CD4-positive, alpha-beta T cell treated with Interleukin-17A for 1 hour (primary cell): ENCODE data around the gene PPP1R13B.

Experiments
- DNase-seq: peaks from one replicate; pipeline ENCODE4 v3.0.0-alpha.2; 2020

Gene PPP1R13B

GRCh38 chr14:103739793-103740501, 107.4 kb downstream of the PPP1R13B start:
- no peak for DNase-seq

- no peak for DNase-seq
Observed at GRCh38 chr14:103739466-103739792, 107.9 kb downstream of the PPP1R13B start.

DNA sequence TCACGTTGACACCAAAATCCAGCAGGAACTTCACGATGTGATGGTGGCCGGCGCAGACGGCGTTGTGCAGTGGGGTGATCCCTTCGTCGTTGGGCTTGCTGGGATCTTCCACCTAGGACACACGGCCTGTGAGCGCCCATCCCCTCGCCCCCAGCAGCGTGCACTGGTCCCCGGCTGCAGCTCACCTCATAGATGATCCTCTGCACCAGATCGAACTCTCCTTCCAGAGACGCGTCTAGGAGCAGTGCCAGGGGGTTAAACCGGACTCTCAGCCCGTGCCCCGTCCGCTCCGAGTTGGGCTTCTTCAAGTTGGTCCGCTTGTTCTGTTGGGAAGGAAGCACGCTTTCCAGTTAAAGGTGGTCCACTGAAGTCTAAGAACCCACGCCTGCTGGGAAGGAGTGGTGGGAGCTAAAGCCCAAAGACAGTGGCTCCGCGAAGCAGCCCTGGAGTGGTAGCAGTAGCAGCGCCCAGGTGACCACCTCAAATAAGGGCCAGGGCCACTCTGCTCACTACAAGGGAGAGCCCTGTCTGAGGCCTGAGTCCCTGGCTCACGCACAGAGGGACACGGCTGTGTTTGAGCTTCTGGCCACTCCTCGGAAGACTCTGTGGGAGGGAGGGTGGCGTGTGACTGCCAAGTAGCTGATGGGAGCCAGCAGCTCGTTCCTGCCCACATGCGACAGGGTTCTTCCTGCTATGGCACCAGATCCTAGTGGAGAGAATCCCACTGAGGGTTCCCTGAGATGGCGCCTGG, 108.5 kb downstream of the PPP1R13B start:
- no peak for DNase-seq

GRCh38 chr14:103738166-103738565, 109.2 kb downstream of the PPP1R13B start:
- DNase-seq, result no peak

DNA sequence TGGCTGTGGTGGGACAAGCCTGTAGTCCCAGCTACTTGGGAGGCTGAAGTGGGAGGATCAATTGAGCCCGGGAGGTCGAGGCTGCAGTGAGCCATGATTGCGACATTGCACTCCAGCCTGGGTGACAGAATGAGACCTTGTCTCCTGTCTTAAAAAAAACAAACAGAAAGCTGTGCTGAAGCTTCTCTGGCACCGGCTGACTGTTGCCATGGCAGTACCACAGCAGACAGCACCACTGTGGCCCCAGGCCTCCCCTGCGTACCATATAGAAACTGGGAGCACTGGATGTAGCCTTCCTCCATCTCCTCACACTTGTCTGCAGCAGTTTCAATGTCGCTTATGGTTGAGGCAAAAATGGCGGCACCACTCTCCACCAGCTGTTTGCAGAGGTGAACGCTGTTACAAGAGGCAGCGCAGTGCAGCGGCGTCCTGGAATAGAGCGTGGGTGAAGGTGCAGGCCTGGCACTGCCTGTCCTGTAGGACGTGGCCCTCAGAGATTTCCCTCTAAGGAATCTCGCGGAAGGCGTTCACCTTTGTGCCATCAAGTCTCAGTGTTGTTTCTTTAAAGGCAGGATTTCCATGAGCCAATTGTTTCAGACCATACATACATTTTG, 109.8 kb downstream of the PPP1R13B start:
- DNase-seq, result no peak

- DNase-seq, result no peak
Observed at GRCh38 chr14:103736546-103737431, 110.6 kb downstream of the PPP1R13B start.

DNA sequence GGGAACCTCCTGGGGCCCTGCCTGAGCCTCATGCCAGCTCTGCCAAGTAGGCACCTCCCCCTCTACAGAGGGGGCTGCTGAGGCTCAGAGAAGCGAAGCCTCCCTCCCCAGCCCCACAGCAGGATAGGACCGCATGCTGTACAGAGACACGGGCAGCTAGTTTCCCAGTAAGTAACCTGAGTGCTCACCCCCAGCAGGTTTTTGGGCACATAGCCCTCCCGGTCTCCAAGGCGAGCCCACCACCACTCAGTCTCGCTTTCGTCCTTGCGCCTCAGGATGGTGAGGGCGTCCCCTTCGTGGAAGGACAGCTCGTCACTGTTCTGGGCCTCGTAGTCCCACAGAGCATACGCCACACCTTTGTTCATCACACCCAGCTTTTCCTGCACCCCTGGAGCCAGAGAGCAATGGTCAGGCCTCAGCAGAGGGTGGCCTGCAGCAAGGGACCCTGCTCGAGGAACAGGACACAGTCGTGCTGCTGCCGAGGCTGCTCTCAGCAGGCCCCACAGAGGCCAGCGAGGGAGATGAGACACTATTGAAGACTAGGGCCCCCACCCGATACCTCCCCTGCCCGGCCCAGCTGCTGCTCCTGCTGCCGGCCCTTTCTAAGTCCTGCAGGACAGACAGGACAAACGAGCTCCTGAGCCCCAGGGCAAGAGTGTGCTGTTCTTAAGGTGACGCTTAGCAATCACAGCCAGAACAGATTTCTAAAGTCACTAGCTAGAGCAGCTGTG, 111.4 kb downstream of the PPP1R13B start:
- DNase-seq, result no peak

DNA sequence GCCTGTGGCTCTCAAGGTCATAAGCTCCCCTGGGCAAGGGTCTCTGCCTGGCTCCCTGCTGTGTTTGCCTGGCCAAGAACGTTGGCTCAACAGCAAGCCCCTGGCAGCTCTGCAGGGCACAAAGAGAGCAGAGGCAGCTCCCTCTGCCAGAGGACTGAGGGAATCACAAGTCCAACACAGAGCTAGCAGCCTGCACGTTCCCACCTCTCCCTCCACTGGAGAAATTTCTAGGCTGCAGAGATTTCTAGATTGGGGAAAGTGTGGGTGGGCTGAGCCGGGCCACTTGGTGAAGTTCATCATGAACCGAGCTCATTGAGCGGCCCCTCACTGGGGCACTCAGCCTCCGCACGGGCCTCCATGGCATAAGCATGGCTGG, 111.9 kb downstream of the PPP1R13B start:
- DNase-seq, result no peak

- no peak for DNase-seq
Observed at GRCh38 chr14:103735022-103735421, 112.4 kb downstream of the PPP1R13B start.

GRCh38 chr14:103734081-103734888, 113.1 kb downstream of the PPP1R13B start:
- no peak for DNase-seq

- DNase-seq, result no peak
Observed at GRCh38 chr14:103733651-103734050, 113.7 kb downstream of the PPP1R13B start.

DNA sequence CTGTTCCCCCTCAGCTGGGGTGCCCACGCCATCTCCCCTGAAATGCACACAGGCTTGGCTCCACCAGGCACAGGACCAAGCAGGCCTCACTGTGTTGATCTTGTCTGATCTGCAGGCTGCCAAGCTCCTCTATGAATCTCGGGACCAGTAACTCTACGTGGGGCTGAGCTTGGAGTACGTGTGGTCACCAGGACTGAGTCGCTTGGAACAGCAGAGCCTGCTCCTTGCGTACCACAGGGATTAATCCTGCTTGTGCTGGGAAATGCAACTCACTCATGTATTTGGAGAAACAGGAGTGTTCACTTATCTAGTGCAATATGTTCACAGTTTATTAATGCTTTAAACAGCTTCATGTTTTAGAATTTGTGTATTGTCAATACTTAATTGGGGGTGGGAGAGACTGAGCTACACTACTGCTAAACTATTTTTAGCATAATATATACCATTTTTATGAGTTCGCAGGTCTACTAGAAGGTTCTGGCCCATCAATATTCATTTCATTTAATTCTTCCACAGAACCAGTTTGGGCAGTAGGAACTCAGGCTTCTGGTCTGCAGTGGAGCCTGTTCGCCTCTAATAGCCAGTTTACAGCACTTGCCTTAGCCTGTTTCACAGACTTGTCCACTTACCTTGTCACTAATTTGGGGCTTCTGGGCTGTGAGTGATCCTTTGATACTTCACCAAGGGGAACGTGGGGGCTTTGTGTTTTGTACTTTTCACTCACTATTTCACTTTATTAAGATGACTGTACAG, 114.3 kb downstream of the PPP1R13B start:
- DNase-seq, result no peak

GRCh38 chr14:103731916-103732867, 115.2 kb downstream of the PPP1R13B start:
- DNase-seq, result no peak

- DNase-seq, result no peak
Observed at GRCh38 chr14:103731481-103731880, 115.9 kb downstream of the PPP1R13B start.

- no peak for DNase-seq
Observed at GRCh38 chr14:103730490-103731035, 116.8 kb downstream of the PPP1R13B start.

- DNase-seq, result no peak
Observed at GRCh38 chr14:103729496-103730448, 117.6 kb downstream of the PPP1R13B start.

DNA sequence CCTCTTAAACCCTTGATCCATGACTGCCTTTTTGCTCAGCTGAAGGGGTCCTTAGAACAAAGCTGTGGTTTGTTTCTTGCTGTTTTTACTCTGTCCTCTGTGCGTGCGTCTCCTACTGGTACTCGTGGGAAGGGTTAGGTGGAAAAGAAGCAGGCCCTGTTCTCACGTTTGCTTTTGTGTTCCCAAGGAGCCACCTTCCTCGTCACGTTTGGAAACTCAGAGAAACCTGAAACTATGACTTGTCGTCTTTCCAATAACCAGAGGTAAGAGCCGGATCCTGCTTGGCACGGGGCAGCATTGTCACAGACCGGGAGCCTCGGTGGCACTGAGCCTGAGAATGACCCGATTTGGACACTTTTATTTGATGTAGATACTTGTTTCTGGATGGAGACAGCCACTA, 118.7 kb downstream of the PPP1R13B start:
- DNase-seq, result no peak

DNA sequence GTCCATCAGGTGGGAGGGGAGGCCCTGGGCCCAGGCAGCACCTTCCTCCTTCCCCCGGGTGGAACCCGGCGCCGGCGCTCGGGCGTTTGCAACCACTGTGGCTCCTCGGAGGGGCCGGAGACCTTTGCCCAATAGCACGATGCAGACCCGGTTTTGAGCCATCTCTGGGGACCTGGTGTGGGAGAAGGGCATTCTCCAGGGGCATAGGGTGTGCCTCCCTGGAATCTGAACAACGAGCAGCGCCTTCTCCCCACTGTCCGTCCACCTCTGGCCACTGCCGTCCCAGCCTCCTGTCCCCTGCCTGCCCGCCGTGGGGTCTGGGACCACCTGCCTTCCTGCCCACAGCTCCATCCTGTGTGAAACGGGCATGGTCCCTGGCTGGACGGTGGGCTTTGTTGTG, 119.2 kb downstream of the PPP1R13B start:
- no peak for DNase-seq
